ENCODE measurements around the gene PDLIM7.
A peak's percentile ranks its signal among the peaks of the same experiment; 100 is the strongest.

The PDLIM7 gene

DNA sequence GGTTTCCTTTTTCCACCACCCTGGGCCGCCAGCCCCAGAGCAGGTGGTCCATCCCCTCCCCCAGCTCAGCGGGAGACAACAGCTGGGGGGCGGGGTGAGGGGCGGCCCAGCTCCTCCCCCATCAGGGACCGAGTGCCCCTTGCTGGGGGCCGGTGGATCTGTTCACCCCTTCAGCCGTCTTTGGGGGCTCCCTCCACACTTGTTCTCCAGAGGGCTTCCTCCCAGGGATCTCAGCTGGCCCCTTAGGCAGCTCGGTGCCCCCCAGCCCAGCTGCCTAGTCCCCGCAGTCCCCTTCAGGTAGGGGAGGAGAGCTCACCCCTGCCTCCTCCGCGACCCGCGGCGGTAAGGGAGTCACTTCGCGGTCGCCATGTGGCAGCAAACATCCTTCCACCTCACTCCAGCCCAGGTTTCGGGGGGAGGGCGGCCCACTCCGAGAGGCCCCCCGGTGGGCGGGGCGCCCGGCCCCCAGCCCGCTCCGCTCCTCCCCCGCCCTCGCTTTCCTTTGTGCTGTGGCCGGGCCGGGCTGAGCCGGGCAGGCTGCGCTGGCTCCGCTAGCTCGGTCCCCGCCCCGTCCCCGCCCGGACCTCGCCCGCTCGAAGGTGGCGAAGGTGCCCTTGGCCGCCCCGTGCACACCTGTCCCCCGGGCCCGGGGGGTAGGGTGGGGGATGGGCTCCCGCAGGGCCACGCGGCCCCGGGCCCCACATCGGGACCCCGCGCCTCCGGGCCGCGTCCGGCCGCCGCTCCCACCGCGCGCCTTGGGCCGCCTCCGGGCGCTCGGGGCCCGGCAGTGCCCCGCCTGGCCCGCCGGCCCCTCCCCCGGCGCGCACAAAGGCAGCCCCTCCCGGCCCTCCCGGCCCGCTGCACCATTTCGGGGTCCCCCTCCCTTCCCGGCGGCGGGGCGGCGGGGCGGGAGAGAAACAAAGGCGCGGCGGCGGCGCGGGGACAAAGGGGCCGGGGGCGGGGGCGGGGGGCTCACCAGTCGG is 24.7 kb downstream of the PDLIM7 start:
- peak; percentile 48 for DNase-seq (ENCODE audit: low spot score)

DNA sequence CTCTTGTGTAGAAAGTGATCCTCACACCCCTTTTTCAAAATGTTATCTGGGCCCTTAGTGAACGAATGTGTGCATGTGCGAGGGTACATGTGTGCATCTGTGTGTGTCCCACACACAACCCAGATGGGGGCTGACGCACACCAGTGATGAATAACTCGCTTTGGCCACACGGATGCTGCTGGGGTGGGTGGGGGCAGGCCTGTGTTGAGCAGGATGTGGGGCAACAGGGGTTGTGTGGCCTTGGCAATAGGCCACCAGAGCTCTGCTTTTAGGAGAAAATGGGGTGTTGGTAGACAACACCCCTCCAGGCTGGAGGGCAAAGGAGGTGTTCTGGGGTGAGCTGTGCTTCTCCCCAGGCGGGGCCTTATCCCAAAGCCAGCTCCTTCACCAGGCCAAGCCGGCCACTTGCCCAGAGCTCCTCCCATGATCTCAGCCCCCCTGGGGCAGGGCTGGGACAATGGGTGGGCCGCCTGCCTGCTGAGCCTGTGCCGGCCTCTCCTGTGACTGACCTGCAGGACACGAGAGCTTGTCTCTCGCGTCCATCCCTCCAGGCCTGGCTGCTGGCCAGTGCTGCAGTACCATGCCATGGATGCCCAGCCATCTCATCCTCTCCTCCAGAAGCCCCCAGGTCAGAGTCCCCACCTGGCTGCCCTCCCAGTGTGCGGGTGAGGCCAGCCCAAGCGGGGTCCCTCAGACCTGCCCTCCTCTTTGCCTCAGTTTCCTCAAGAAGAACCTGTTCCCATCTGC is 25.6 kb downstream of the PDLIM7 start:
- DNase-seq (ENCODE audit: low spot score), result peak; percentile 48

DNA sequence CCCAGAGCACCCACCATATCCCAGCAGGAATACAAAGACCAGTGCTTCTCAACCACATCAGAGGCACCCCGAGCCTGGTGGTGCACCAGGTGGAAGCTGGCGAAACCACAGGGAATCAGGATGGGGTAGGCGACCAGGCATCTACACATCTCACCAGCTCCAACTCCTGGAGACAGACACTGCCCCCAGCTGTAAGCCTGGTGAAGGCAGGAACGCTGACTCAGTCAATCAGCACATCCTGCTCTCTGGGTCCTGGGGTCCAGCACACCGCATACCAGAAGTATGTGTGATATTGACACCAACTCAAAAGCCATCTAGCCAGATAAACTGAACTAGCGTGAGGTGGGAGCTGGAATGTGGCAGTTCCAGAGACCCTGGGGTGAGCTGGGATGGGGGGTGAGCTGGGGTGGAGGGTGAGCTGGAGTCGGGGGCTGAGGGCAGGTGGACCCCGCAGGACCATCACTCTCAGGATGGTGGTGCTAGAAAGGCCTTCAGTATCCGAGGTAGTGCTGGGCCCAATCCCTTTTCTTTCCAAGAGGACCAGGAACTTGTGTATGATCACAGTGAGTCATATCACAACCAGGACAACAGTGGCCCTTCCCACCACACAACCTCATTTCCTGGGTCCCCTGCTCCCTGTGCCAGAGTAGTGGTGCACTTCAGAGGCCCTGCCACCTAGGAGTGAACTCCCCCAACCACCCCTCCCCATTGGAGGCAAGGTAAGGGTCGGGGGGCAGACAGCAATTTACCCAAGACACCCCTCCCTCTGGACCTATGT is 26.5 kb downstream of the PDLIM7 start:
- no peak for DNase-seq (ENCODE audit: low spot score)

DNA sequence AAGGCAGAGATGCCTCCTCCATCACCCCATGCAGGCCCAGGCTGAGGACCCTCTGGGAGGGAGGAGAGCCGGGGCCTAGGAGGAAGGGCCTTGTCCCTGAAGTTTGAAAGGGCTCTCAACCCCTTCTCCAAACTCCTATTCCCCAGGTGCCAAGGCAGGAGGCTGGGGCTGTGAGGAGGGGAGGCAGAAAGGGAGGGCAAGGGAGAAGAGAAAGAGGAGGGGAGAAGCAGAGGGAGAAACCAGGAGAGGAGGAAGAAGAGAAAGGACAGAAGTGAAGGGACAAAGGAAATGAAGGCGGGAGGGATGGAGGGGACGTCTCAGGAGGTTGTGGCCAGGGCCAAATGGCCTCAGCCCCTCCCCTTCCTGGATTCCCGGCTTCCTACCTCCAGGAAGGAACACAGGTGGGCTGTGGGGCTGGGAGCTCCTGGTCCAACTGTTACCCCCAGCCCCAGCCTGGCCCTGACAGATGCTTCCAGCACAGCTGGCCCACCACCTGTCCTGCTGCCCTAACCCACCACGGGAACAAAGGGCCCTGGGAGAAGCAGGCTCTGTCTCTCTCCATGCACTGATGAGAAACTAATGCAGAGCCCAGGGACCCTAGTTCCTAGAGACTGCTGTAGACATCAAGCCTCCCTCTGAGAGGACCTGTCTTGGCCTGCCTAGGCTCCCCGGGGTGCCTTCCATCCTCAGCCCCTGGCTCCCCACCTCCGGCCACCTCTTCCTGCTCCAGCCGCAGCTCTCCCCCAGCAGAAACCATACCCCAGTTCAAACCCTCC is 27.5 kb downstream of the PDLIM7 start:
- DNase-seq (ENCODE audit: low spot score), result no peak

DNA sequence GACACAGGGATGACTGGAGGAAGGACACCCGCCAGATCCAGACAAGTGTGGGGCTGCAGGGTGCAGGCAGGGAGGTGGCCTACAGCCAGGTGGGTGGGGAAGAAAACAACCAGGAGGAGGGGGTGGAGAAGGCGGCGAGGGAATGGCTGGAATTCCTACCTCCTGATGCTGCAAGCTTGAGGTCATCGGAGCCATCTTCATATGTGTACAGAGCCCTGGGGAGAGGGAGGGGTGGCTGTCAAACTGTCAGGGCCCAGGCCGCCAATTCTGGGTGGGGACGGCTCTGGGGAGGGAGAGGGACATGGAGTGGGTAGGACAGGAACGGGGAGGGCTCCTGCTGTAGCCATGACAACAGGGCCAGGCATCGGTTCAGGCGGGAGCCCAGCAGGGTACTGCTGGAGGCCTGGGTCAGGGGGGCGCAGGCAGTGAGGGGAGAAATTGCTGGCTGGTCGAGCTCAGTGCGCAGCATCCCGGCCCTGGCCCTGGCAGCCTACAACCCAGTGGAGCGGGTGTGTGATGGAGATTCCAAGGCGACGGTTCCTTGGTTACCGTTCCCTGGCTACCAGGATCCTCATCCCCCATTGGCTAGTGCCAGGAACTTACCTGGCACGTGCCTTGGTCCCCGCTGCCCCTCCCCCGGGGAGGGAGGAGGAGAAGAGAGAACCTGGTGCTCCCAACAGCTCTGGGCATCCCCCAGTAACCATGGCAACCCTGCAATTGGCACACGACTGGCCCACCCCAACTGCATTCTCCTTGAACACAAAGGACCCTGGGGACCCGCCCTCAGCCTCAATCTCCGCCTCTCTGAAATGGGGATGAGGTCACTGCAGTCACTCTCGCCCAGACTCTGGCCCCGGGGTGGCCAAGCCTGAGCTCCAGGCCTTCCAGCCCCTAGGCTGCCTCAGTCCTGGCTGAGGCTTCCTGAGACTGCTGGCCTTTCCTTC is 28.4 kb downstream of the PDLIM7 start:
- DNase-seq (ENCODE audit: low spot score), result no peak

DNA sequence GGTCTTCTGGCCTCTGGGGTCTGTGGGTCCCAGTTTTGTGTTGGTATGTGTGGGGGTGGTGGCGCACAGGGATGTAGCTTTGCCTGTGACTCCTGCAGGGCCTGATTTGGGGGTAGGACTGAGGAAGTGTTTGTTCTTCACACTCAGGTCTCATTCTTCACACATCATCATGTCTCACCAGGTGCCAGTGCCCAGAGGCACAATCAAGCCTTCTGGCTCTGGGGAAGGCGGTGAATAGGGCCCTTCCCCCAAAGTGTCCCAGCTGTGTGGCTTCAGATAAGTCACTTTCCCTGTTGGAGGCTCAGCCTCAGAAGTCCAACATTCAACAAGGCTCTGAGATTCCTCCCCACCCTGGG is 29.1 kb downstream of the PDLIM7 start:
- DNase-seq (ENCODE audit: low spot score), result no peak

DNA sequence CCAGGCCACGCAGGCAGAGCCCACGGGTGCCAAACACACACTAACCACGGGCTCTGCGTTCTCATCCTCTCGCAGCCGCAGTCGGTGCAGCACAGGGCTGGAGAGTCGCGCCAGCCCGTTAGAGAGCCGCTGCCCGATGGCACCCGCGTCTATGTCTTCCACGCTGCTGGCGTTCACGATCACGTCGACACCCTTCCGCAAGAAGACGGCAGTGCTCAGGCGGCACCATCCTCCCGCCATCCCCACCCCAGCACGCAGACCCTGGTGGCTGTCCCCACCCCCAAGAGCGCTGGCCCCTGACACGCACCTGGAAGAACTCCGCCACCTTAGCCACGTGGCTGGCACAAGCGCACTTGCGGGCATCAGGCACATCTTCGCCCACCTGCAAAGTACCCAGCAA is 30.0 kb downstream of the PDLIM7 start:
- DNase-seq (ENCODE audit: low spot score), result no peak

DNA sequence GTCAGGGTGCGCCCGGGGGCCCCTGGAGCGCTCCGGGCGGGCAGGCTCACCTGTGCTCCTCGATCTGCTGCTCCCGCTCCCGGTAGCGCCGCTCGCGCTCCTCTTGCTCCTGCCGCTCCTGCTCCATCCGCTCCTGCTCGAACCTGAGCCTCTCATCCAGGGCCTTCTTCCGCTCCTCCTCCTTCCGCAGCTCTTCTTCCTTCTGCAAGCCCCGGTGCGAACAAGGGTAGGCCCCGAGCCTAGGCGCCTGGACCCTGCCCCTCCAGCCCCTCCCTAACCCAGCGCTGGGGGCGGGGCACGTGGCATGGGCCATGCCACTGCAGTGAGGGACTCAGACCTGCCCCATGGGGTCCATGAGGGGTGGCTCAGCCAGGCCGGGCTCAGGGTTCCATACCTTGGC is 30.5 kb downstream of the PDLIM7 start:
- no peak for DNase-seq (ENCODE audit: low spot score)

DNA sequence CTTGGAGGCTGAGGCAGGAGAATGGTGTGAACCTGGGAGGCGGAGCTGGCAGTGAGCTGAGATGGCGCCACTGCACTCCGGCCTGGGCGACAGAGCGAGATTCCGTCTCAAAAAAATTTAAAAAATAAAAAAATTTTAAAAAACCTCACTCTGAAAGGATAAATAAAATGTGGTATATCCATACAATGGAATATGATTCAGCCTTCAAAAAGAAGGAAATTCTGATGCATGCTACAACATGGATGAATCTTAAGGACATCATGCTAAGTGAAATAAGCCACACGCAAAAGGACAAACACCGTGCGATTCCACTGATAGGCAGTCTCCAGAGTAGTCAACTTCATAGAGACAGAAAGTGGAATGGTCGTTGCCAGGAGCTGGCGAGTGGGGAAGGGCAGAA is 32.4 kb downstream of the PDLIM7 start:
- no peak for DNase-seq (ENCODE audit: low spot score)

DNA sequence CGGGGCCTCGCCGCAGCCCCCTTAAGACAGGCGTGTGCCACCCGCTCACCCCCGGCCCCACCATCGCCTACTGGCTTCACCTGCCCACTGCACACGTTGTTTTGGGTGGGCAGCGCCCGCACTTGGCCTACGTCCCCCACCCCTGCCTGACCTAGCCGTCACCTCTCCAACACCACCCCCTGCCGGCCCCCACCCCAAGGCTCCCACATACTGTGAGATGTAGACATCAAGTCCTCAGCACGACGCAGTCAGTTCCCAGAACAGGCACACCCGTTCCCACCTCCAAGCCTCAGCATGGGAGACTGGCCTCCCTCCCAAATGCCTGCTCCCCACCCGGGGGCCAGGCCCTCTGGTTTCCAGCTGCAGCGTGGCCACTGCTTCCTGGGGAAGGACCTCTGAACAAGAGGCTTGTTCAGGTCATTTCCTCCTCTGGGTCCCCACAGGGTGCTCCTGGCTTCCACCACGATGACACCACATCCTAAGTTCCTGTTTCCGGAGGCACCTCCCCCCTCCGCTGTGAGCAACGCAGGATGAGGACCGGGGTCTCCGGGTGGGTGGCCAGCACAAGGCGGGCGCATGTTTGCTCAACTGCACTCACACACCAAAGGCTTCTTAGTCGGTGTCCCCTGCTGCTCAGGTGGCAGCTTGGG is 35.3 kb downstream of the PDLIM7 start:
- DNase-seq (ENCODE audit: low spot score), result no peak

DNA sequence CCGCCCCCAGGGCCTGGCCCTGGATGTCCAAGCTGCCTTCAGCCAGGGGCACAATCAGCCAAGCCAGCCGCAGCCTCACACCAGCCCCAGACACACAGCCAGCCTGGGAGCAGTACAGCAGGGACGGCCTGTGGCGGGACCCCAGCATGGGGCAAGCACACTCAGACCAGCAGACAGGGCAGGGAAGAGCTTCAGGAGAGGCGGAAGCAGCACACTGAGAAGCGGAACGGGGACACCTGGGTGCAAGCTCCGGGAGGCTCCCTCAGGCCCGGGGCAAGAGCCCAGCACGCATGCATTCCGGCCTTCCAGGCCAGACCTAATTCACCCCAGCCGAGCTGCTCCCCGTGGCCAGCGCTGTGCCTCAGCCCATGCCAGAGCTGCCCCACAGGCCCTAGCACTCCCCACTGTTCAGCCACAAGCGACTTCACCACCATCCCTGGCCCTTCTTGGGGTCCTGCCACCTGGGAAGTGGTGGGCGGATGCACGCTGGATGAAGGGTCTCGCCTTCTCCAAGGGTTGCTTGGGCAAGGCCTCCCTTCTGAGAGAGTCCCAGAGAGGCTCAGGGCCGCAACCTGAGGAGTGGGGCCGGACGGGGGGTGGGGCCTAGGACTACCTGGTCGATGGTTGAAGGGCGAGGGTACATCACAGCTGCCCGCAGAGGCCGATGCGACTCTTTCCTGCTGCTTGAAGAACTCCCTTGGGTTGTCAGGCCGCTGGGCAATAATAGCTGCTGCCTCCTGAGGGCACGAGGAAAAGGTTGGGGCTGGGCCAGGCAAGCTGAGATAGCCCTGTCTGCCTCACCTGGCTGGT is 37.4 kb downstream of the PDLIM7 start:
- DNase-seq (ENCODE audit: low spot score), result no peak

DNA sequence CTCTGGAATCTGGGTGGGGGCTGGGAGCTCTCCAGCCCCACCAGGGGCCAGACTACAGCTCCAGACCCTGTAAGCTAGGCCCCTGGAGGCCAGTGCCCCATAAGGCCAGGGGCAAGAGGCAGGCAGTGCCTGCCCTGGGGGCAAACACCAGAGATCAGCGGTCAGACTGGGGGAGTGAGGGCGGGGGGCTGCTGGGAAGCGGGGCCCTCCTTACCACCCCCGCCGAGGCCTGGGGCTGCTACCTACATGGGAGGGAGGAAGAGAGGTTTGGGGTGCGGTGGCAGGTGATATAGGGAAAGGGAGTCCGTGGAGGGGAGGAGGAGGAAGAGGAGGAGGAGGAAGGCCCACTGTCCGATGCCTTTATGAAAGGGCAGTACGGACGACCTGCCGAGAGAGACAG is 38.0 kb downstream of the PDLIM7 start:
- DNase-seq (ENCODE audit: low spot score), result no peak

DNA sequence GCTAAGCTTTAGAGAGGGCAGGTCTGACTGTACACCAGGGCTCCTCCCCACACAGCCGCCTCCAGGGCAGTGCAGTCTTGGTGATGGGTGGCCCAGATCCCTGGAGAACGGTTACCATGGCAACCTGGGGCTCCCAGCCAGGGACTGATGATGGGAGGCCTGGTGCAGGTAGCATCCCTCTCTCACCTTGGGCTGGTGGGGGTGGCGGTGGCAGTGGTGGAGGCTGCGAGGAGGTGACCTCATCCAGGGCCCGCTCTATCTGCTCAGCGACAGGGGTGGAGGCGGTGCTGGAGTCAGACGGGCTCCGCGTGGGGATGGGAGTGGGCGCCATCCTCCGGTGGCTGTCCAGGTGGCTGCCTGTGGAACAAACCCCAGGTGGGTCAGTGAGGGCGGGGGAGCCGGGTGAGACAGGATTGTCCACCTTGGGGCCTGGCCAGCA is 38.5 kb downstream of the PDLIM7 start:
- no peak for DNase-seq (ENCODE audit: low spot score)

DNA sequence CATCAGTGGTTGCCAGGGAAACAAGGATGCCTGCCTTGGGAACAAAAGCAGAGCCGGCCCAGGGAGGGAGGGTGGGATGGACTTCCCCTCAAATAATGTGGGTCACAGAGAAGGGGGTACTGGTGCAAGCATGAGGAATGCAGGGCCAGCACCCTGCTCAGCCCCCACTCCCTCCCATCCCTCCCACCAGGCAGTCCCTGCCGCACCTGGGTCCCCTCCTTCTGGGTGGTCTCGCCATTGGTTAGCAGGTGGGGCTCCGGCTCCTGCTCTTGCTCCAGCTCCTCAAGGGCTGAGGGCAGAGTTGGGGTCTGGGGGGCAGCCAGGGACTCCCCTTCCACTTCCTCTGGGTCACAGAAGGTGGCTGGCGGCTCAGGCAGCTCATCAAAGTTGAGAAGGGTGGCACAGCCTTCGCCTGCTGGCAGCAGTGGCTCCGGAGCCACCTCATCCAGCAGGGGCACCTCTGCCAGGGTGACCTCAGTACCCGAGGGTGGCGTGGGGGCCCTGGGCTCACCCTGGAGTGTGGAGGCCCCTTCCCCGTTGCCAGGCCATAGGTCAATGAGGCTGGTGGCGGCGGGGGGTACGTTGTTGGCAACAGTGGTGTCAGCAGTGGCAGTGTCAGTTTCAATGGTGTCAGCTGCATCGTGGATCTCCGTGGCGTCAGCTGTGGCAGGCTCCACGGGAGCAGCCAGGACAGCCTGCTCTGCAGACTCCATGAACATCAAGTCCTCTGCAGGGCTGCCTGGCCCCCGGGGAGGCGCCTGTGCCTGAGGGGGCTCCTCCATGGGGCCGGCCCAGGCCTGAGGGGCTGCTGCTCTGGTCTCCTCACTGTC is 39.3 kb downstream of the PDLIM7 start:
- DNase-seq (ENCODE audit: low spot score), result no peak

DNA sequence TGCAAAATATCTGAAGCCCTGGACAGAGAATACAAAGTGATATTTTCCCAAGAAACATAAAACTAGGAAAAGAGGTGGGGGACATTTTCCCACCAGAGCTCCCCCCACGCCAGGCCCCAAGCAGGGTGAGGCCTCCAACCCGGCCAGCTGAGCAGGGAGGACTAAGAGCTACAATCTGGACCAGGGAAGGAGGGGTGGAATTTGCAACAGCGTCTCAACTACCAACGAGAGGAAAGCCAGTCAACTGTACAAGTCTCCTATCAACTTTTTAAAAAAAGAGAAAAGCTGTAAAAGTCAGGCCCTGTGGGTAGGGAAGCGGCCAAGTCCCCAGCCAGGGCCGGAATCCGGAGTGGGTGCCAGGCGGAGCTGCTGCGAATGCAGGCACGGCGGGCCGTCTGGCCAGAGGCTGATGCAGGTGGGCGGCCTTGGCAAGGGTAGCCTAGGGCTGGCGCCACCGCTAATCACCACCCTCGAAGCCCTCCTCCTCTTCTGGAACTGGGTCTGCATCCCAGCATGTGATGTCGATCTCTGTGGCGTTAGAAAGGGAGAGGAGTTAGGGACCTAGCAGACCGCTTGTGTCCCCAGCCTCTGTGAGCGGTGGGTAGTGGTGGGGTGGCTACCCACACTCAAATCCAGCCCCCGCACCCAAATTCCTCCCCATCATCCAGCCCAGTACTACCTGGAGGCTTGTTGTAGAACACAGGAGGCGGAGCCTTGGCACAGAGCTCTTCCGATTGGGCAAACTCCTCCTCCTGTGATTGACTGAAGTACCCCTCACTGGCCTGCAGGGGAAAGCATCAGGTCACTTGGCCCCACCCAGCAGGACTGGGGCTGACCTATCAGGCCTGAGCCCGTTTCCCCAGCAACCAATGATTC is 40.2 kb downstream of the PDLIM7 start:
- DNase-seq (ENCODE audit: low spot score), result peak; percentile 54

DNA sequence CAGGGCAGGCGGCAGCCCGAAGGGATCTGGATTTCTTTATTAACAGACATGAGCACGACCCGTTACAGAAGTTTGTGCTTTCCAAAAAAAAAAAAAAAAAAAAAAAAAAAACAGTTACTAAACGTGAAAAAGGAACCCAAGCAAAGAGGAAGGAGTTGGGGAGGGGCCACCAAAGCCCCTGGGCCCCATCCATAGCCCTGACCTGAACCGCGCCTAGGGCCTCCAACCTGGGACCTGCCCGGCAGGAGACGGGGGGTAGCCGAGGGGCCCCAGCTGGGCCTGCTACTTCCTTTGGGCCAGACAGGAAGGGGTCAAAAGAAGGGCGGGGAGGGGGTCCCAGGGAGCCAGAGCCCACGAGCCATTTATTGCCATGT is 40.8 kb downstream of the PDLIM7 start:
- DNase-seq (ENCODE audit: low spot score), result no peak
